T-cell (primary cell): Measurements from ENCODE around the gene IL37. TPM values are rescaled to one million over a fixed set of nuclear protein-coding genes. Genes with fewer than 3 reads are reported as not detected.

Source experiments
- ATAC-seq, 4 experiments: fragments of 200-7000 bp in 3 of 4; fragments of 150-1000 bp in 1 of 4; cut with Tn5 transposase; replicated peaks in 1 of 4; 1 replicate in 3 of 4; 2 replicates in 1 of 4; pipeline ENCODE4 v1.10.0; 2021; ENCODE audit warnings: moderate library complexity in 3 of 4, mild to moderate bottlenecking in 2 of 4, moderate number of reproducible peaks in 1 of 4
- CTCF ChIA-PET, 2 donors: fragments of 300-600 bp; sonication (Branson Sonifier 250); formaldehyde crosslinking; loops; one replicate each; lab custom pipeline; 2022; ENCODE audit warnings: antibody characterized with exemption in 2 of 2; lab: Charles Lee
- POLR2A ChIA-PET, 2 donors: fragments of 300-600 bp; sonication (Branson Sonifier 250); formaldehyde crosslinking; loops; one replicate each; lab custom pipeline; 2022; ENCODE audit warnings: antibody characterized with exemption in 2 of 2; lab: Charles Lee
- DNase-seq, 35 experiments: peaks; one replicate each; pipeline versions ENCODE4 v3.0.0 to v3.0.0-alpha.2; 2013 to 2023
- H3K27ac ChIP-seq: one replicate; pipeline ENCODE4 v1.5.1; 2013; ENCODE audit warnings: low read length
- H3K27me3 ChIP-seq, 2 experiments: replicated peaks in 1 of 2; 1 replicate in 1 of 2; 2 replicates in 1 of 2; pipeline versions ENCODE4 v1.6.1 to v1.7.0; 2013; ENCODE audit warnings: low read length in 1 of 2, mixed read lengths in 1 of 2; ENCODE audit not compliant: control insufficient read depth in 2 of 2, insufficient read depth in 2 of 2; ENCODE audit errors: extremely low read depth in 1 of 2
- H3K36me3 ChIP-seq, 2 donors: 1 replicate in 1 of 2; 2 replicates in 1 of 2; pipeline versions ENCODE4 v1.6.1 to v1.7.0; 2013; ENCODE audit warnings: low read length in 1 of 2; ENCODE audit not compliant: control insufficient read depth in 2 of 2, insufficient read depth in 1 of 2; ENCODE audit errors: extremely low read depth in 1 of 2
- H3K4me1 ChIP-seq, 2 experiments: 1 replicate in 1 of 2; 2 replicates in 1 of 2; pipeline versions ENCODE4 v1.6.1 to v1.7.0; 2013; ENCODE audit warnings: low read length in 2 of 2, mixed read lengths in 1 of 2; ENCODE audit not compliant: insufficient read depth in 2 of 2, control insufficient read depth in 1 of 2; ENCODE audit errors: extremely low read depth in 1 of 2
- H3K4me3 ChIP-seq, 2 donors: 1 replicate in 1 of 2; 2 replicates in 1 of 2; pipeline versions ENCODE4 v1.5.1 to v1.7.0; 2013; ENCODE audit warnings: mild to moderate bottlenecking in 2 of 2, low read length in 1 of 2, moderate library complexity in 1 of 2; ENCODE audit not compliant: control insufficient read depth in 1 of 2; ENCODE audit errors: extremely low read depth in 1 of 2
- H3K9me3 ChIP-seq: 2 replicates; pipeline ENCODE4 v1.7.0; 2013
- H3K27ac Mint-ChIP-seq, 2 donors: one replicate each; pipeline ENCODE4 v1.8.0; 2020 to 2021; ENCODE audit warnings: mild to moderate bottlenecking in 2 of 2, mixed read lengths in 2 of 2
- H3K27me3 Mint-ChIP-seq, 2 donors: one replicate each; pipeline ENCODE4 v1.8.0; 2021 to 2022; ENCODE audit warnings: mixed read lengths in 2 of 2
- H3K36me3 Mint-ChIP-seq: one replicate; pipeline ENCODE4 v1.8.0; 2021; ENCODE audit warnings: mixed read lengths
- H3K4me1 Mint-ChIP-seq, 3 donors: one replicate each; pipeline ENCODE4 v1.8.0; 2020 to 2022; ENCODE audit warnings: mixed read lengths in 3 of 3, mild to moderate bottlenecking in 1 of 3
- H3K4me3 Mint-ChIP-seq, 3 donors: one replicate each; pipeline ENCODE4 v1.8.0; 2020 to 2022; ENCODE audit warnings: mild to moderate bottlenecking in 3 of 3, mixed read lengths in 3 of 3, moderate library complexity in 3 of 3
- H3K9me3 Mint-ChIP-seq, 3 donors: one replicate each; pipeline ENCODE4 v1.8.0; 2020 to 2022; ENCODE audit warnings: mixed read lengths in 3 of 3
- WGBS: methylation state at CpG from one replicate; pipeline ENCODE4 v1.1.5; 2013; ENCODE audit warnings: missing lambda C conversion rate; ENCODE audit not compliant: insufficient coverage; 5-methylcytosine and 5-hydroxymethylcytosine counted together
- total RNA-seq, 35 experiments: library from RNA in 6 of 35; stranded (reverse) in 6 of 35; fragments of 120-200 nt in 1 of 35; gene quantifications; one replicate each; pipeline versions ENCODE4 v1.2.1 to v1.2.4 and lab custom pipeline; 2013 to 2026

IL37 gene
- total RNA-seq, 5 donors from 2014 or later (not counting 1 experiment from before 2014, with no cell fraction given): not detected

- peaks cover 0 to 38% of the 10 kb centered on the region in 2 experiments for H3K4me1 ChIP-seq
- H3K4me3 ChIP-seq: no peak overlapping the region
- no peak overlapping the region for H3K4me3 Mint-ChIP-seq
- H3K27ac ChIP-seq: no peak overlapping the region
- no peak for ATAC-seq
- H3K36me3 ChIP-seq: no peaks in the 10 kb centered on the region
- H3K27ac Mint-ChIP-seq: no peak overlapping the region
- H3K4me1 Mint-ChIP-seq: peaks cover 6 to 16% (median 7%) of the 10 kb centered on the region in 3 donors
- no peaks in the 10 kb centered on the region for H3K36me3 Mint-ChIP-seq
- ChIA-PET CTCF (interaction anchor here in 1 of 2 donors (1.3 kb wide), 1 partner anchor 24 kb away, joined by 9 read pairs; no protein-coding TSS in a partner anchor), POLR2A (interaction anchor here (0.6 kb wide), 2 partner anchors 11 to 890 kb away, joined by 3 to 5 read pairs; no protein-coding TSS in a partner anchor)
- H3K27me3 ChIP-seq: no peaks in the 10 kb centered on the region
- no peak for DNase-seq
- WGBS: no CpG with 5 or more reads among the region's 4 CpGs
- H3K9me3 Mint-ChIP-seq: peaks cover 0 to 3% (median 2%) of the 10 kb centered on the region in 3 donors
- no peaks in the 10 kb centered on the region for H3K9me3 ChIP-seq
- no peaks in the 10 kb centered on the region for H3K27me3 Mint-ChIP-seq
Measured at GRCh38 chr2:112918256-112918655, 7.3 kb downstream of the IL37 start.

GRCh38 chr2:112919086-112919485, 8.1 kb downstream of the IL37 start:
- ATAC-seq (no peak), DNase-seq (no peak)
- no peak overlapping the region for H3K4me3 ChIP-seq
- Mint-ChIP-seq H3K4me3 (no peak overlapping the region), H3K36me3 (no peaks in the 10 kb centered on the region), H3K27me3 (no peaks in the 10 kb centered on the region), H3K9me3 (peaks cover 0 to 3% (median 2%) of the 10 kb centered on the region in 3 donors), H3K4me1 (peaks cover 6 to 16% (median 7%) of the 10 kb centered on the region in 3 donors), H3K27ac (no peak overlapping the region)
- peaks cover 0 to 35% of the 10 kb centered on the region in 2 experiments for H3K4me1 ChIP-seq
- ChIA-PET POLR2A (interaction anchor here in 1 of 2 donors (0.6 kb wide), 1 partner anchor 10 kb away, joined by 3 read pairs; no protein-coding TSS in a partner anchor), CTCF (no interaction called here)
- H3K27me3 ChIP-seq: no peaks in the 10 kb centered on the region
- WGBS: no CpG with 5 or more reads among the region's 1 CpG
- no peaks in the 10 kb centered on the region for H3K36me3 ChIP-seq
- no peaks in the 10 kb centered on the region for H3K9me3 ChIP-seq
- H3K27ac ChIP-seq: no peak overlapping the region

GRCh38 chr2:112920923-112921532, 10.1 kb downstream of the IL37 start:
- ATAC-seq (peak in 2 of 4 experiments; percentile 66 to 87), DNase-seq (peak in 15 of 35 experiments; percentile 4 to 65 (median 10))
- Mint-ChIP-seq H3K27me3 (no peaks in the 10 kb centered on the region), H3K27ac (peak overlapping the region in 1 of 2 donors; percentile 36), H3K4me3 (no peak overlapping the region), H3K9me3 (peaks cover 0 to 3% (median 2%) of the 10 kb centered on the region in 3 donors), H3K4me1 (peaks cover 0 to 8% (median 0%) of the 10 kb centered on the region in 3 donors), H3K36me3 (no peaks in the 10 kb centered on the region)
- POLR2A ChIA-PET: no interaction called here
- CTCF ChIA-PET: interaction anchor here in 1 of 2 donors (0.6 to 0.7 kb wide), 2 partner anchors 21 to 314 kb away, joined by 3 to 4 read pairs; no protein-coding TSS in a partner anchor
- peaks cover 0 to 6% of the 10 kb centered on the region in 2 experiments for H3K27me3 ChIP-seq
- H3K27ac ChIP-seq: peak overlapping the region; percentile 13
- H3K9me3 ChIP-seq: no peaks in the 10 kb centered on the region
- H3K36me3 ChIP-seq: no peaks in the 10 kb centered on the region
- H3K4me3 ChIP-seq: no peak overlapping the region
- 90% methylated on average over 2 of the region's 4 CpGs for WGBS
- H3K4me1 ChIP-seq: peaks cover 0 to 15% of the 10 kb centered on the region in 2 experiments

- WGBS: 91% methylated on average over 1 of the region's 1 CpG
- no peaks in the 10 kb centered on the region for H3K36me3 Mint-ChIP-seq
- DNase-seq: no peak
- Histone ChIP-seq H3K27ac (no peak overlapping the region), H3K27me3 (peaks cover 0 to 6% of the 10 kb centered on the region in 2 experiments), H3K36me3 (no peaks in the 10 kb centered on the region), H3K9me3 (no peaks in the 10 kb centered on the region), H3K4me1 (peaks cover 0 to 7% of the 10 kb centered on the region in 2 experiments), H3K4me3 (no peak overlapping the region)
- H3K9me3 Mint-ChIP-seq: peaks cover 0 to 3% (median 2%) of the 10 kb centered on the region in 3 donors
- POLR2A ChIA-PET: no interaction called here
- ATAC-seq: no peak
- no peaks in the 10 kb centered on the region for H3K27me3 Mint-ChIP-seq
- H3K27ac Mint-ChIP-seq: no peak overlapping the region
- CTCF ChIA-PET: no interaction called here
- peaks cover 0 to 2% (median 0%) of the 10 kb centered on the region in 3 donors for H3K4me1 Mint-ChIP-seq
- no peak overlapping the region for H3K4me3 Mint-ChIP-seq
Measured at GRCh38 chr2:112921982-112922381, 11.0 kb downstream of the IL37 start.

GRCh38 chr2:112923237-112923966, 12.4 kb downstream of the IL37 start:
- 77% methylated on average over 3 of the region's 3 CpGs for WGBS
- ChIA-PET CTCF (no interaction called here), POLR2A (interaction anchor here in 1 of 2 donors (0.7 kb wide), 1 partner anchor 38 kb away, joined by 5 read pairs; no protein-coding TSS in a partner anchor)
- H3K4me1 ChIP-seq: peaks cover 0 to 6% of the 10 kb centered on the region in 2 experiments
- H3K4me3 ChIP-seq: no peak overlapping the region
- no peak overlapping the region for H3K27ac ChIP-seq
- H3K36me3 Mint-ChIP-seq: no peaks in the 10 kb centered on the region
- H3K27ac Mint-ChIP-seq: no peak overlapping the region
- no peak for ATAC-seq
- DNase-seq: no peak
- H3K9me3 Mint-ChIP-seq: peaks cover 0 to 3% (median 2%) of the 10 kb centered on the region in 3 donors
- H3K36me3 ChIP-seq: no peaks in the 10 kb centered on the region
- peaks cover 0 to 6% of the 10 kb centered on the region in 2 experiments for H3K27me3 ChIP-seq
- H3K9me3 ChIP-seq: no peaks in the 10 kb centered on the region
- H3K4me3 Mint-ChIP-seq: no peak overlapping the region
- H3K4me1 Mint-ChIP-seq: peaks cover 0 to 2% (median 0%) of the 10 kb centered on the region in 3 donors
- peaks cover 0 to 2% of the 10 kb centered on the region in 2 donors for H3K27me3 Mint-ChIP-seq

GRCh38 chr2:112923967-112924338, 13.0 kb downstream of the IL37 start:
- ATAC-seq: no peak
- peaks cover 0 to 6% of the 10 kb centered on the region in 2 experiments for H3K27me3 ChIP-seq
- CTCF ChIA-PET: no interaction called here

More at GRCh38 chr2:112923967-112924338, 13.0 kb downstream of the IL37 start:
- peaks cover 0 to 6% of the 10 kb centered on the region in 2 experiments for H3K4me1 ChIP-seq
- H3K27ac ChIP-seq: no peak overlapping the region
- no peak overlapping the region for H3K4me3 Mint-ChIP-seq
- no peaks in the 10 kb centered on the region for H3K9me3 ChIP-seq
- H3K4me3 ChIP-seq: no peak overlapping the region
- 75% methylated on average over 4 of the region's 5 CpGs for WGBS
- H3K36me3 Mint-ChIP-seq: no peaks in the 10 kb centered on the region
- peaks cover 0 to 2% (median 0%) of the 10 kb centered on the region in 3 donors for H3K4me1 Mint-ChIP-seq
- peaks cover 0 to 2% of the 10 kb centered on the region in 2 donors for H3K27me3 Mint-ChIP-seq
- no peak overlapping the region for H3K27ac Mint-ChIP-seq
- H3K9me3 Mint-ChIP-seq: peaks cover 0 to 3% (median 2%) of the 10 kb centered on the region in 3 donors
- peak in 1 of 35 experiments; percentile 13 for DNase-seq
- POLR2A ChIA-PET: interaction anchor here in 1 of 2 donors (0.7 kb wide), 1 partner anchor 39 kb away, joined by 5 read pairs; no protein-coding TSS in a partner anchor
- no peaks in the 10 kb centered on the region for H3K36me3 ChIP-seq
